PC-9 (cell line): Measurements from ENCODE around the gene PLEKHG4B.

Experiments used
- CTCF ChIP-seq: fragments of 200-600 bp; sonication (generic); conservative IDR thresholded peaks from 2 replicates; pipeline ENCODE4 v1.6.1; 2017; ENCODE audit warnings: mixed run types, antibody characterized with exemption, mild to moderate bottlenecking, moderate library complexity
- EZH2 ChIP-seq: fragments of 200-600 bp; sonication (generic); IDR thresholded peaks from 2 replicates; pipeline ENCODE4 v1.8.0; 2017; ENCODE audit warnings: antibody characterized with exemption, low read depth

GRCh38 chr5:194102-194501 lies 102.1 kb downstream of the PLEKHG4B start:
- TF ChIP-seq CTCF: no peak
- no peak for TF ChIP-seq EZH2
